HL-60 (cell line): ENCODE results near the gene CDH22.

Experiments
- GABPA ChIP-seq: IDR thresholded peaks from 2 replicates; pipeline ENCODE4 v1.6.1; 2012; ENCODE audit warnings: low read depth
- REST ChIP-seq: IDR thresholded peaks from 2 replicates; pipeline ENCODE4 v1.6.1; 2012; ENCODE audit warnings: low read depth; ENCODE audit not compliant: insufficient replicate concordance
- TF ChIP-seq, protein P1 (sequence below): IDR thresholded peaks from one replicate; pipeline ENCODE4 v1.5.1; 2011; ENCODE audit warnings: low read length, control low read depth, inconsistent platforms; ENCODE audit not compliant: insufficient read depth

DNA sequence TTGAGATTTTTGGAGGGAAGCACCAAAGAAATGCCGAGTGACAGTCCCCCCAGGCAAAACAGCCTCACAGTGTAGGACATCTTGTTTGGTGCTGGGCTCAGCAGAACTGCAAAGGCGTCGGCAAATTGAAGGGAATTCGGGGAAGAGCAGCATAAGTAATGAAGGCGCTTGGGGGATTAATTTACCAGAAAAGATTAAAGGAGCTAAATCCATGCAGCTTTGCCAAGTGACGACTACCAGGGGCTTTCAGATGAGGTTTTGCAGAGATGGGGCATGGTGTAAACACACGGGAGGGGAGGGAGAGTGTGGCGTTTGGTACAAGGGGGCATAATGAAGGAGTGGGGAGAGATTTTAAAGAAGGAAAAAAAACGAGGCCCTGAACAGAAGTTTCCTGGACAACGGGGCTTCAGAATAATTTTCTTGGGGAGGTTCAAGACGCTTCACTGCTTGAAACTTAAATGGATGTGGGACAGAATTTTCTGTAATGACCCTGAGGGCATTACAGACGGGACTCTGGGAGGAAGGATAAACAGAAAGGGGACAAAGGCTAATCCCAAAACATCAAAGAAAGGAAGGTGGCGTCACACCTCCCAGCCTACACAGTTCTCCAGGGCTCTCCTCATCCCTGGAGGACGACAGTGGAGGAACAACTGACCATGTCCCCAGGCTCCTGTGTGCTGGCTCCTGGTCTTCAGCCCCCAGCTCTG, 45.4 kb upstream of the CDH22 start:
- TF ChIP-seq, protein P1, sequence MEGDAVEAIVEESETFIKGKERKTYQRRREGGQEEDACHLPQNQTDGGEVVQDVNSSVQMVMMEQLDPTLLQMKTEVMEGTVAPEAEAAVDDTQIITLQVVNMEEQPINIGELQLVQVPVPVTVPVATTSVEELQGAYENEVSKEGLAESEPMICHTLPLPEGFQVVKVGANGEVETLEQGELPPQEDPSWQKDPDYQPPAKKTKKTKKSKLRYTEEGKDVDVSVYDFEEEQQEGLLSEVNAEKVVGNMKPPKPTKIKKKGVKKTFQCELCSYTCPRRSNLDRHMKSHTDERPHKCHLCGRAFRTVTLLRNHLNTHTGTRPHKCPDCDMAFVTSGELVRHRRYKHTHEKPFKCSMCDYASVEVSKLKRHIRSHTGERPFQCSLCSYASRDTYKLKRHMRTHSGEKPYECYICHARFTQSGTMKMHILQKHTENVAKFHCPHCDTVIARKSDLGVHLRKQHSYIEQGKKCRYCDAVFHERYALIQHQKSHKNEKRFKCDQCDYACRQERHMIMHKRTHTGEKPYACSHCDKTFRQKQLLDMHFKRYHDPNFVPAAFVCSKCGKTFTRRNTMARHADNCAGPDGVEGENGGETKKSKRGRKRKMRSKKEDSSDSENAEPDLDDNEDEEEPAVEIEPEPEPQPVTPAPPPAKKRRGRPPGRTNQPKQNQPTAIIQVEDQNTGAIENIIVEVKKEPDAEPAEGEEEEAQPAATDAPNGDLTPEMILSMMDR: no peak
- TF ChIP-seq GABPA: no peak
- no peak for TF ChIP-seq REST
